Fibroblast of the aortic adventitia (primary cell): ENCODE data around the gene EXOC3. TPM values are rescaled to one million over a fixed set of nuclear protein-coding genes. Genes with fewer than 3 reads are reported as not detected.
"Not testable (repeated sequence)": the region's sequence is repeated elsewhere in the genome, so short reads cannot be mapped to it uniquely, and the experiment has no call there.

Experiments
- DNase-seq: peaks from one replicate; pipeline ENCODE4 v3.0.0-alpha.2; 2010; ENCODE audit warnings: low read depth
- H3K4me3 ChIP-seq: 2 replicates; pipeline ENCODE4 v1.5.1; 2011; ENCODE audit warnings: low read depth, mild to moderate bottlenecking, control low read depth, low read length, moderate library complexity
- CTCF ChIP-seq: IDR thresholded peaks from 2 replicates; pipeline ENCODE4 v1.5.1; 2011; ENCODE audit warnings: mild to moderate bottlenecking, low read length, control low read depth, inconsistent platforms; ENCODE audit not compliant: insufficient read depth
- total RNA-seq: library from RNA; depleted of rRNA; stranded (reverse); fragments of >200 nt; gene quantifications from 2 replicates; pipeline ENCODE4 v1.2.3, GENCODE V29; 2012; ENCODE audit warnings: low replicate concordance

EXOC3 gene
- total RNA-seq, 1 donor = 39.8 TPM

- H3K4me3 ChIP-seq = no peak overlapping the region
- no peak for TF ChIP-seq CTCF
- DNase-seq = no peak
These were observed 32.0 kb upstream of the EXOC3 start for GRCh38 chr5:410911-411517.

- no peak for TF ChIP-seq CTCF
- no peak for DNase-seq
- H3K4me3 ChIP-seq = no peak overlapping the region
These were observed 31.2 kb upstream of the EXOC3 start for GRCh38 chr5:411728-412127.

- not testable (repeated sequence) for H3K4me3 ChIP-seq
- peak; percentile 81 for DNase-seq
These were observed 27.7 kb upstream of the EXOC3 start for GRCh38 chr5:414991-415927.

GRCh38 chr5:415928-416635, 26.9 kb upstream of the EXOC3 start:
- DNase-seq = no peak
- TF ChIP-seq CTCF = no peak
- no peak overlapping the region for H3K4me3 ChIP-seq

- TF ChIP-seq CTCF = no peak
- DNase-seq = no peak
- H3K4me3 ChIP-seq = no peak overlapping the region
These were observed 26.4 kb upstream of the EXOC3 start for GRCh38 chr5:416636-416960.

GRCh38 chr5:417301-418161, 25.4 kb upstream of the EXOC3 start:
- no peak for TF ChIP-seq CTCF
- no peak overlapping the region for H3K4me3 ChIP-seq
- DNase-seq = no peak
